PC-9 (cell line): Measurements from ENCODE around the gene BMF. TPM values are rescaled to one million over a fixed set of nuclear protein-coding genes. Genes with fewer than 3 reads are reported as not detected.

ENCODE experiments used
- BruUV-seq: library from RNA; stranded (reverse); fragments of 400-500 nt; replicated peaks from 2 replicates; lab custom pipeline; 2021; lab: Mats Ljungman, UMichigan
- CTCF ChIA-PET: fragments of 300-600 bp; sonication (Branson Sonifier 250); formaldehyde crosslinking; loops from one replicate; lab custom pipeline; 2022; ENCODE audit warnings: antibody characterized with exemption; lab: Charles Lee
- POLR2A ChIA-PET: fragments of 300-600 bp; sonication (Branson Sonifier 250); formaldehyde crosslinking; loops from one replicate; lab custom pipeline; 2022; ENCODE audit warnings: antibody characterized with exemption; ENCODE audit not compliant: unreplicated experiment; lab: Charles Lee
- DNase-seq, 2 experiments: peaks; one replicate each; pipeline versions ENCODE4 v3.0.0 to v3.0.0-alpha.2; 2015 to 2022; ENCODE audit warnings: mixed read lengths in 1 of 2
- H2AFZ ChIP-seq: fragments of 200-600 bp; sonication (generic); 2 replicates; pipeline ENCODE4 v1.8.1; 2017; ENCODE audit warnings: antibody characterized with exemption
- H3F3A ChIP-seq: fragments of 200-600 bp; sonication (generic); 2 replicates; pipeline ENCODE4 v1.8.1; 2017; ENCODE audit warnings: antibody characterized with exemption, mild to moderate bottlenecking, low read depth; ENCODE audit not compliant: insufficient read depth
- H3K27ac ChIP-seq: fragments of 200-600 bp; sonication (generic); 2 replicates; pipeline ENCODE4 v1.6.1; 2016; ENCODE audit warnings: mixed run types
- H3K27me3 ChIP-seq: fragments of 200-600 bp; sonication (generic); 2 replicates; pipeline ENCODE4 v1.6.1; 2016; ENCODE audit warnings: low read depth, mixed run types; ENCODE audit not compliant: insufficient read depth
- H3K36me3 ChIP-seq: fragments of 200-600 bp; sonication (generic); 2 replicates; pipeline ENCODE4 v1.6.1; 2016; ENCODE audit warnings: low read depth, mixed run types
- H3K4me1 ChIP-seq: fragments of 200-600 bp; sonication (generic); replicated peaks from 2 replicates; pipeline ENCODE4 v1.6.1; 2016; ENCODE audit warnings: mixed run types; ENCODE audit not compliant: insufficient read depth
- H3K4me2 ChIP-seq: fragments of 200-600 bp; sonication (generic); 2 replicates; pipeline ENCODE4 v1.6.1; 2017; ENCODE audit warnings: mixed run types
- H3K4me3 ChIP-seq: fragments of 200-600 bp; sonication (generic); 2 replicates; pipeline ENCODE4 v1.6.1; 2016; ENCODE audit warnings: mixed run types
- H3K79me2 ChIP-seq: fragments of 200-600 bp; sonication (generic); 2 replicates; pipeline ENCODE4 v1.6.1; 2017; ENCODE audit warnings: low read depth, mixed run types
- H3K9me2 ChIP-seq: fragments of 200-600 bp; sonication (generic); 2 replicates; pipeline ENCODE4 v1.8.1; 2017; ENCODE audit warnings: mild to moderate bottlenecking; ENCODE audit not compliant: insufficient read depth
- H3K9me3 ChIP-seq: fragments of 200-600 bp; sonication (generic); 2 replicates; pipeline ENCODE4 v1.8.1; 2016; ENCODE audit warnings: low read depth; ENCODE audit not compliant: insufficient read depth
- H4K20me1 ChIP-seq: fragments of 200-600 bp; sonication (generic); 2 replicates; pipeline ENCODE4 v1.8.1; 2017; ENCODE audit not compliant: insufficient read depth
- EZH2 ChIP-seq: fragments of 200-600 bp; sonication (generic); IDR thresholded peaks from 2 replicates; pipeline ENCODE4 v1.8.0; 2017; ENCODE audit warnings: antibody characterized with exemption, low read depth
- intact Hi-C: fragments of 100-400 bp; cut with micrococcal nuclease; formaldehyde crosslinking; loops from one replicate; pipeline ENCODE4 v1.10.0; 2022; ENCODE audit not compliant: unreplicated experiment
- total RNA-seq: library from RNA; stranded (reverse); gene quantifications from 2 replicates; pipeline ENCODE4 v1.2.3, GENCODE V29; 2021
- TF ChIP-seq, protein P1 (sequence below): fragments of 200-600 bp; sonication (generic); conservative IDR thresholded peaks from 2 replicates; pipeline ENCODE4 v1.6.1; 2017; ENCODE audit warnings: mixed run types, antibody characterized with exemption, mild to moderate bottlenecking, moderate library complexity

Gene BMF
- total RNA-seq, 1 experiment from 2014 or later: 11.0 TPM

DNA sequence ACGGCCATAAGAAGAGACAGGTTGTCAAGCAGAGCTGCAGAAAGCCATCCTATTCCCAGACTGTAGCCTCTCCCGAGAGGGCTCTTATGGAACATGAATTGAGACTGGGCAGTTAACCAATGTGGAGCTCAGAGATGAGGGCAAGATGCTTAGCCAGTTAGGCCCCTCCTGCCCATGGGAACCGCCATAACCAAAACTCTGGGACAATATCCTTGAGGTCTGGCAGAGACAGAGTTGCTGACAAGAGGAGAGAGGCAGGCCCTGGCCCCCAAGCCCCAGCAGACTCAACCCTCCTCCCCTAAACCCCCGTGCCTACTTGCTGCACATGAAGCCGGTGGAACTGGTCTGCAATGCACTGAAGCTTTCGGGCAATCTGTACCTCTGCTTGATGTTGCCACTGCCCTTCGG lies 4.8 kb downstream of the BMF start:
- no peaks in the 10 kb centered on the region for H3K79me2 ChIP-seq
- H3K27ac ChIP-seq: peak overlapping the region; percentile 9; the same call in 1 of the 2 replicates
- peaks cover 54% of the 10 kb centered on the region for H3F3A ChIP-seq
- CTCF ChIA-PET: interaction anchor here (1.0 to 4.6 kb wide), 2 partner anchors 49 to 57 kb away, joined by 3 to 67 read pairs; no protein-coding TSS in a partner anchor
- TF ChIP-seq EZH2: no peak
- TF ChIP-seq, protein P1, sequence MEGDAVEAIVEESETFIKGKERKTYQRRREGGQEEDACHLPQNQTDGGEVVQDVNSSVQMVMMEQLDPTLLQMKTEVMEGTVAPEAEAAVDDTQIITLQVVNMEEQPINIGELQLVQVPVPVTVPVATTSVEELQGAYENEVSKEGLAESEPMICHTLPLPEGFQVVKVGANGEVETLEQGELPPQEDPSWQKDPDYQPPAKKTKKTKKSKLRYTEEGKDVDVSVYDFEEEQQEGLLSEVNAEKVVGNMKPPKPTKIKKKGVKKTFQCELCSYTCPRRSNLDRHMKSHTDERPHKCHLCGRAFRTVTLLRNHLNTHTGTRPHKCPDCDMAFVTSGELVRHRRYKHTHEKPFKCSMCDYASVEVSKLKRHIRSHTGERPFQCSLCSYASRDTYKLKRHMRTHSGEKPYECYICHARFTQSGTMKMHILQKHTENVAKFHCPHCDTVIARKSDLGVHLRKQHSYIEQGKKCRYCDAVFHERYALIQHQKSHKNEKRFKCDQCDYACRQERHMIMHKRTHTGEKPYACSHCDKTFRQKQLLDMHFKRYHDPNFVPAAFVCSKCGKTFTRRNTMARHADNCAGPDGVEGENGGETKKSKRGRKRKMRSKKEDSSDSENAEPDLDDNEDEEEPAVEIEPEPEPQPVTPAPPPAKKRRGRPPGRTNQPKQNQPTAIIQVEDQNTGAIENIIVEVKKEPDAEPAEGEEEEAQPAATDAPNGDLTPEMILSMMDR: no peak
- no peaks in the 10 kb centered on the region for H3K27me3 ChIP-seq
- peak overlapping the region; percentile 87 for H3K4me2 ChIP-seq
- H4K20me1 ChIP-seq: no peaks in the 10 kb centered on the region
- no peak overlapping the region for H2AFZ ChIP-seq
- no TSS peak for BruUV-seq
- no peak overlapping the region for H3K4me3 ChIP-seq
- H3K36me3 ChIP-seq: no peaks in the 10 kb centered on the region
- H3K9me2 ChIP-seq: no peaks in the 10 kb centered on the region
- H3K9me3 ChIP-seq: no peaks in the 10 kb centered on the region
- peaks cover 92% of the 10 kb centered on the region for H3K4me1 ChIP-seq
- intact Hi-C loops: loop anchor here (1.0 to 10.0 kb wide), 5 partner anchors 35 to 771 kb away; partner anchors contain the start of gene RHOV
- no peak for DNase-seq
- POLR2A ChIA-PET: interaction anchor here (0.6 kb wide), 1 partner anchor 307 kb away, joined by 3 read pairs; no protein-coding TSS in a partner anchor

DNA sequence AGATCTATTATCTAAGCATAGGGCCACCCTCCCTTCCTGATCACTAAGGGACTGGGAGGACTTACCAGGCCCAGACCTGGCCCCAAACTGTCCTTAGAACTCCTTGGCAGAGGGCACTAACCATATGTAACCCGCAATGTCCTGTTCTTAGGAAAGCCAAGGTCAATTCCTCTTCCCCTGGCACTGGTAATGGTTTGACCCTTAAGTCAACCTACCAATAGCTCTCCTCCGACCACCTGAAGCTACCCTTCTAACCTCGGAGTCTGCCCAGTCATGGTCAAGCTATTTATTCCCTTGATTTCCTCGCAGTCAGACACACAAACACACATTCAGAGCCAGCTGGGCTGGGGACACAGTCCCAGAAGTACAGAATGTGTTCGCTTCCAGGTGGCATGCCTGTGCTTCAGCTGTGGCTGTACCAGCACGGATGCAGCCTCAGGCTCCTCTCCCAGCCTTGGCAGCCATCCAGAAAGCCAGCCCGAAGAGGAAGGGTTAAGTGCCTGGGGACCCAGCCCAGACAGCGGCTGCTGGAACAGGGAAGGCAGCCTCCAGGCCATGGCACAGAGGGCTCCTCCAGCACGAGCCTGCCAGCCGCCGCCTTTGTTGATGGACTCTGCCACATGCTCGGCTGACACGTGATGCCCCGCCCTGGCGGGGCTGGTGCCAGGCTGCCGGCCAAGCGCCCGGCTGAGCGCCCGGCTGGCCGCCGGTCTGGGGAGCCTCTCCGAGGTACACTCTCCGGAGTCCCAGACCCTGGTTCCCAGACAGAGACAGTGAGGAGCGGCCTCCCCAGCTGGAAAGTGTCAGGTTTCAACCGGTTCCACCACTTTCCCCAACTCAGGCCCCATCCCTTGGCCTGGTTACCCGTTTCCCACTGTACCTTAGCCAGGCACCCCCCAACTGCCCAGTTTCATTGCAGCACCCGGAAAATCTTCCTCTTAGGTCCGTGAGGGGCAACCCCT lies 5.5 kb downstream of the BMF start:
- Histone ChIP-seq H3K27ac (peak overlapping the region; percentile 55), H3F3A (peaks cover 54% of the 10 kb centered on the region), H4K20me1 (no peaks in the 10 kb centered on the region), H3K79me2 (no peaks in the 10 kb centered on the region), H3K9me2 (no peaks in the 10 kb centered on the region), H3K4me1 (peaks cover 99% of the 10 kb centered on the region), H3K27me3 (no peaks in the 10 kb centered on the region), H3K4me3 (peak overlapping the region; percentile 42; the same call in 1 of the 2 replicates), H3K9me3 (no peaks in the 10 kb centered on the region), H3K36me3 (no peaks in the 10 kb centered on the region), H3K4me2 (peak overlapping the region; percentile 87), H2AFZ (no peak overlapping the region)
- no TSS peak for BruUV-seq
- no peak for TF ChIP-seq EZH2
- TF ChIP-seq, protein P1: no peak
- CTCF ChIA-PET: interaction anchor here (0.7 to 4.6 kb wide), 3 partner anchors 49 to 171 kb away, joined by 3 to 67 read pairs (median 3); no protein-coding TSS in a partner anchor
- peak; percentile 78 to 95 for DNase-seq
- intact Hi-C loops: loop anchor here (1.0 to 10.0 kb wide), 5 partner anchors 34 to 772 kb away; partner anchors contain the start of gene RHOV
- POLR2A ChIA-PET: interaction anchor here (0.6 kb wide), 1 partner anchor 41 kb away, joined by 6 read pairs; no protein-coding TSS in a partner anchor
